Large intestine (tissue), 3 donors: ENCODE results near the gene HACE1. TPM values are rescaled to one million over a fixed set of nuclear protein-coding genes. Genes with fewer than 3 reads are reported as not detected.

Experiments used
- DNase-seq, 2 donors: peaks; one replicate each; pipeline versions ENCODE4 v3.0.0 to v3.0.0-alpha.2; 2013
- H3K27ac ChIP-seq: one replicate; pipeline ENCODE4 v1.5.1; 2013; ENCODE audit warnings: low read length
- H3K27me3 ChIP-seq: 2 replicates; pipeline ENCODE4 v1.6.1; 2013; ENCODE audit warnings: low read length; ENCODE audit not compliant: control insufficient read depth, insufficient read depth
- H3K36me3 ChIP-seq: 2 replicates; pipeline ENCODE4 v1.6.1; 2013; ENCODE audit warnings: low read length; ENCODE audit not compliant: control insufficient read depth, insufficient read depth
- H3K4me1 ChIP-seq: one replicate; pipeline ENCODE4 v1.6.1; 2013; ENCODE audit warnings: low read length; ENCODE audit not compliant: control insufficient read depth, insufficient read depth
- H3K4me3 ChIP-seq: one replicate; pipeline ENCODE4 v1.5.1; 2013; ENCODE audit warnings: low read length
- H3K9me3 ChIP-seq: one replicate; pipeline ENCODE4 v1.6.1; 2013; ENCODE audit warnings: mild to moderate bottlenecking, low read depth, low read length, moderate library complexity; ENCODE audit not compliant: control insufficient read depth
- WGBS: methylation state at CpG from one replicate; pipeline ENCODE4 v1.1.5; 2013; ENCODE audit warnings: low lambda C conversion rate; ENCODE audit not compliant: insufficient coverage; 5-methylcytosine and 5-hydroxymethylcytosine counted together
- polyA plus RNA-seq: library from polyadenylated mRNA; unstranded; fragments of 120-200 nt; gene quantifications from one replicate; pipeline ENCODE4 v1.2.1, GENCODE V29; 2013

HACE1 gene
- polyA plus RNA-seq, 1 donor: 10.5 TPM

GRCh38 chr6:104680539-104680938 lies 179.2 kb downstream of the HACE1 start:
- WGBS: no CpG with 5 or more reads among the region's 2 CpGs

GRCh38 chr6:104679971-104680370 lies 179.7 kb downstream of the HACE1 start:
- no CpG with 5 or more reads among the region's 1 CpG for WGBS
- H3K4me1 ChIP-seq: no peaks in the 10 kb centered on the region
- H3K9me3 ChIP-seq: no peaks in the 10 kb centered on the region
- no peak overlapping the region for H3K4me3 ChIP-seq
- H3K36me3 ChIP-seq: no peaks in the 10 kb centered on the region
- H3K27ac ChIP-seq: no peak overlapping the region
- no peaks in the 10 kb centered on the region for H3K27me3 ChIP-seq
- DNase-seq: no peak

More at GRCh38 chr6:104680539-104680938, 179.2 kb downstream of the HACE1 start:
- no peak overlapping the region for H3K4me3 ChIP-seq
- H3K36me3 ChIP-seq: no peaks in the 10 kb centered on the region
- H3K9me3 ChIP-seq: no peaks in the 10 kb centered on the region
- H3K27me3 ChIP-seq: no peaks in the 10 kb centered on the region
- no peak for DNase-seq
- H3K4me1 ChIP-seq: no peaks in the 10 kb centered on the region
- H3K27ac ChIP-seq: no peak overlapping the region

Other genes starting within 250 kb of the HACE1 start
- 0.07 TPM for gene LIN28B, start 97.2 kb upstream of the HACE1 start, polyA plus RNA-seq